Right atrium auricular region (tissue), 2 donors: Measurements from ENCODE around the gene ITGBL1. TPM values are rescaled to one million over a fixed set of nuclear protein-coding genes. Genes with fewer than 3 reads are reported as not detected.

Source experiments
- DNase-seq: peaks from one replicate; pipeline ENCODE4 v3.0.0-alpha.2; 2019; ENCODE audit warnings: low spot score
- H3K27ac ChIP-seq, 2 donors: fragments of 200-600 bp; sonication (generic); 1 replicate in 1 of 2; 2 replicates in 1 of 2; pipeline ENCODE4 v1.5.1; 2016 to 2019
- H3K27me3 ChIP-seq, 2 donors: fragments of 200-600 bp; sonication (generic); one replicate each; pipeline versions ENCODE4 v1.5.1 to v1.6.0; 2017 to 2019
- H3K36me3 ChIP-seq: fragments of 200-600 bp; sonication (generic); one replicate; pipeline ENCODE4 v1.5.1; 2016
- H3K4me1 ChIP-seq, 2 donors: fragments of 200-600 bp; sonication (generic); one replicate each; pipeline versions ENCODE4 v1.5.1 to v1.6.0; 2017 to 2019
- H3K4me3 ChIP-seq, 2 donors: fragments of 200-600 bp; sonication (generic); 1 replicate in 1 of 2; 2 replicates in 1 of 2; pipeline ENCODE4 v1.5.1; 2017 to 2019; ENCODE audit warnings: mild to moderate bottlenecking in 1 of 2, moderate library complexity in 1 of 2
- H3K9me3 ChIP-seq, 2 donors: fragments of 200-600 bp; sonication (generic); one replicate each; pipeline ENCODE4 v1.5.1; 2019
- total RNA-seq, 2 donors: library from RNA; depleted of rRNA; stranded (reverse); fragments of >200 nt; gene quantifications; one replicate each; pipeline ENCODE4 v1.1.0, GENCODE V29; 2016
- TF ChIP-seq, protein P1 (sequence below), 2 donors: fragments of 200-600 bp; sonication (generic); IDR thresholded peaks; one replicate each; pipeline ENCODE4 v1.5.1; 2019; ENCODE audit warnings: antibody characterized with exemption in 2 of 2

The ITGBL1 gene
- total RNA-seq, 2 donors from 2014 or later = 2.4 to 5.4 TPM

DNA sequence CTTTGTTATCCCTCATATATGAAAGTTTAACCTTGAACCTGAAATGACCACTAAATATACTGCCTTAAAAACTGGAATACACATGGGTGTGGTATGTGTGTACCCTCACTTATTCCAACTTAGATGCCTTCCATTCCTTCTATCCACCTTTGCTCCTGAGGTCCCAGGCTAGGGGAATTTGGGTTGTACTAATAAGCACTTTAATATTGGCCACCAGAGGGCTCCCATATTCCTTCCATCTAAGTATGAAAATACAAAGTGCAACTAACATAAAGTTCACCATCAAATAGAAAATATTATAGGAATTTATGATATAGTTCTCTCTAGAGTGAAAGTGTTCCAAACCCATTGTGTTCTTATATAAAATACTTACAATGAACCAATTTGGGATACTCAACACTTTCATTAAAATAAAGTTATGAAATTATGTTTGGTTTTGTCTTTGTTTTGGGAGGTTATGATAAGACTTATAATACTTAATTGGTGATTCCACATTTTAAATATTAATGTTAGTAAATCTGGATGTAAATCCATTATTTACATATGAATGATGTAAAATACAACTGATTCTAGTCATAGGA, 62.3 kb downstream of the ITGBL1 start:
- H3K36me3 ChIP-seq = no peaks in the 10 kb centered on the region
- H3K4me1 ChIP-seq = no peaks in the 10 kb centered on the region
- no peak for DNase-seq
- H3K4me3 ChIP-seq = no peak overlapping the region
- H3K27ac ChIP-seq = no peak overlapping the region
- peaks cover 0 to 9% of the 10 kb centered on the region in 2 donors for H3K9me3 ChIP-seq
- no peaks in the 10 kb centered on the region for H3K27me3 ChIP-seq
- TF ChIP-seq, protein P1, sequence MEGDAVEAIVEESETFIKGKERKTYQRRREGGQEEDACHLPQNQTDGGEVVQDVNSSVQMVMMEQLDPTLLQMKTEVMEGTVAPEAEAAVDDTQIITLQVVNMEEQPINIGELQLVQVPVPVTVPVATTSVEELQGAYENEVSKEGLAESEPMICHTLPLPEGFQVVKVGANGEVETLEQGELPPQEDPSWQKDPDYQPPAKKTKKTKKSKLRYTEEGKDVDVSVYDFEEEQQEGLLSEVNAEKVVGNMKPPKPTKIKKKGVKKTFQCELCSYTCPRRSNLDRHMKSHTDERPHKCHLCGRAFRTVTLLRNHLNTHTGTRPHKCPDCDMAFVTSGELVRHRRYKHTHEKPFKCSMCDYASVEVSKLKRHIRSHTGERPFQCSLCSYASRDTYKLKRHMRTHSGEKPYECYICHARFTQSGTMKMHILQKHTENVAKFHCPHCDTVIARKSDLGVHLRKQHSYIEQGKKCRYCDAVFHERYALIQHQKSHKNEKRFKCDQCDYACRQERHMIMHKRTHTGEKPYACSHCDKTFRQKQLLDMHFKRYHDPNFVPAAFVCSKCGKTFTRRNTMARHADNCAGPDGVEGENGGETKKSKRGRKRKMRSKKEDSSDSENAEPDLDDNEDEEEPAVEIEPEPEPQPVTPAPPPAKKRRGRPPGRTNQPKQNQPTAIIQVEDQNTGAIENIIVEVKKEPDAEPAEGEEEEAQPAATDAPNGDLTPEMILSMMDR (IDR thresholded peaks at IDR 0.05) = peak; percentile 37 to 74

DNA sequence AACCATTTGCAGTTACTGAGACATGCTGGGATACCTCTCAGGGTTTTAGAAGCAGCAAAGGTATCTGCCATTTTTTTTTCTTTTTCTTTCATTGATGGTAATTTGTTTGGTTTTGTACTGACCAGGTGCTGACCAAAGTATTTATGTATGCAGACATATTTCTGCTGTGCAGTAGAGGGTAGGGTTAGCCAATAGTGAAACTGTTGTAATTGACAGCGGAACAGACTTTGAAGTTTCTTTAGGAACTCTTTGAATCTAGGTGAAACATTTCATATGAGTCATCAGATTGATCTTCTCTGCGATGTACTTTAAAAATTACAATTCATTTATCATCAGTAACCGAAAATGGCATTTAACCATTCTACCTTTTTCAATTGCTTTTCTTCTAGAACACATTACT, 63.0 kb downstream of the ITGBL1 start:
- Histone ChIP-seq H3K36me3 (no peaks in the 10 kb centered on the region), H3K9me3 (peaks cover 0 to 2% of the 10 kb centered on the region in 2 donors), H3K4me3 (no peak overlapping the region), H3K4me1 (no peaks in the 10 kb centered on the region), H3K27me3 (no peaks in the 10 kb centered on the region), H3K27ac (no peak overlapping the region)
- TF ChIP-seq, protein P1 (IDR thresholded peaks at IDR 0.05) = no peak
- no peak for DNase-seq

DNA sequence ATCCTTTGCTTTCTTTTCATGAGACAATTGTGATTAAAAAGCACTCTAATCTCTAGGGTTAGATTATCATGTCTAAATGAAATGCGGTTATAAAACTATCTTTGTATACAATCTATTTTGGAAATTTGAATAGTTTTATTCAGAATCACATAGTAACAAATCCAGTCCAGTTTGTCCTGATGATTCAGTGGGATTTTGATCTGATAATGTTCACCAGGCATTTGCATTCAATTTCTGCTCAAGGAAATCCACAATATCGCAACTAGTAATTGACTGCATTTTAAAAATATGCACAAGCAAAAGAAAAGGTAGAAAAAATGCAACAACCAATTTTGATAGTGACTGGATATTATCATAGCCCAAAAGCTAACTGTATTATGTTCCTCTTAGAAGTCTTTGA, 63.8 kb downstream of the ITGBL1 start:
- no peak overlapping the region for H3K4me3 ChIP-seq
- H3K36me3 ChIP-seq = no peaks in the 10 kb centered on the region
- TF ChIP-seq, protein P1 (IDR thresholded peaks at IDR 0.05) = no peak
- H3K4me1 ChIP-seq = no peaks in the 10 kb centered on the region
- H3K27ac ChIP-seq = no peak overlapping the region
- no peaks in the 10 kb centered on the region for H3K9me3 ChIP-seq
- DNase-seq = no peak
- H3K27me3 ChIP-seq = no peaks in the 10 kb centered on the region

DNA sequence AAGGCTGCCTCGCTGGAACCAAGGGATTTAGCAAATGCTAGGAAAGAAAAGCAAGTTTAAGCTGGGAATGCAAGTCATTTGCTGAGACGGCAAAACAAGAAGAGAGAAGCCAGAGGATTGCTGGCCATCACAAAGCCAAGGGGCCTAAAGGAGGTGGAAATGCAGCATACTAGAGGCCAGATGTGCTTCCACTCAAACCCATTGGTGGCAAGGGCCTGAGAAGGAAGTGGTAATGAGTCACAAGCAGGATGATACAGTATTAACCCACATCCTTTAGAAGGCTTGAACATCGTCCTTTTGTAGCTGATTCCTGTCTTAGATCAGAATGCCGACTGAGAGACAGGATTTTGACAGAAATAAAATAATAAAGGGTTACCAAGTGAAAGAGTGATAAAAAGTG, 68.2 kb downstream of the ITGBL1 start:
- H3K27me3 ChIP-seq = no peaks in the 10 kb centered on the region
- no peak overlapping the region for H3K27ac ChIP-seq
- no peak overlapping the region for H3K4me3 ChIP-seq
- no peak for DNase-seq
- TF ChIP-seq, protein P1 (IDR thresholded peaks at IDR 0.05) = no peak
- no peaks in the 10 kb centered on the region for H3K9me3 ChIP-seq
- no peaks in the 10 kb centered on the region for H3K36me3 ChIP-seq
- no peaks in the 10 kb centered on the region for H3K4me1 ChIP-seq

DNA sequence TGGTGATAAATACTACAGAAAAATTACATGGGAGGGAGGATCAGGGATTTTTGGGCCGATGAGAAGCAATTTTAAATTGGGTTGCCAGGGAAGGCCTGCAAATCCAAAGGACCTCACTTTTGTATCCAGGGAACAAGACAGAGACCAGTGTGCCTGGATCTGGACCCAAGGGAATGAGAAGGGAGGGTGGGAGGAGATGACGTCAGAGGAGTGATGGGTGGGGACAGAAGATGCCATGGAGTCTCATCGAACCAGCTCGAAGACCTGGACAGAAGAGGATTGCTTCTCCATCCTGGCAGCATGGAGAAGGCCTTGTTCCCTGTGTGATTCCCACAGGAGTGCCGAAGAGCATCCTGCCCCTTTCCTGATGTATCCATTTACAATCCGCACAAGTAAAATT, 68.9 kb downstream of the ITGBL1 start:
- Histone ChIP-seq H3K9me3 (no peaks in the 10 kb centered on the region), H3K27me3 (no peaks in the 10 kb centered on the region), H3K4me3 (no peak overlapping the region), H3K27ac (no peak overlapping the region), H3K36me3 (no peaks in the 10 kb centered on the region), H3K4me1 (no peaks in the 10 kb centered on the region)
- TF ChIP-seq, protein P1 (IDR thresholded peaks at IDR 0.05) = no peak
- no peak for DNase-seq

DNA sequence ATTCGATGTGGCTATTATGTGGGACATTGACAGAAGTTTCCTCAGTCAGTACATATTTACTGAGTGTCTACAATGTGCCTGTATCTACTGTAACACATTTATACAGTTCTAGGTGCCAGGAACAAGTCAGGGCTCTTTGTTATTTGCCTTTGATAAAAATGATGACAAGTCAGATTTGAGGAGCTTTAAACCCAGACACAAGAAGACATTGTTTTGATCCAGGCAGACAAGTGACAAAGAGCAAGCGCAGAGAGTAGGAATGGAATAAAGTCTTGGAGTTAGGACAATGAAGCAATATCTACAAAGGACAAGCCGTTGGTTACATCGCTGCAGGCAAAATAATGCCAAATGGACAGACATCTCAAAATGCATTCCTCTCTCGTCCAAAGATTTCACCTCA, 70.1 kb downstream of the ITGBL1 start:
- no peak overlapping the region for H3K27ac ChIP-seq
- TF ChIP-seq, protein P1 (IDR thresholded peaks at IDR 0.05) = no peak
- H3K4me1 ChIP-seq = no peaks in the 10 kb centered on the region
- no peak overlapping the region for H3K4me3 ChIP-seq
- no peaks in the 10 kb centered on the region for H3K9me3 ChIP-seq
- no peak for DNase-seq
- no peaks in the 10 kb centered on the region for H3K27me3 ChIP-seq
- H3K36me3 ChIP-seq = no peaks in the 10 kb centered on the region
